GM10847 (cell line): ENCODE results near the gene UVRAG.

Experiments
- POLR2A ChIP-seq: IDR thresholded peaks from 2 replicates; pipeline ENCODE4 v1.6.1; 2011; ENCODE audit not compliant: insufficient read length; ENCODE audit errors: extremely low read depth

The UVRAG gene

GRCh38 chr11:75840522-75840921 is 25.5 kb downstream of the UVRAG start:
- TF ChIP-seq POLR2A = no peak

DNA sequence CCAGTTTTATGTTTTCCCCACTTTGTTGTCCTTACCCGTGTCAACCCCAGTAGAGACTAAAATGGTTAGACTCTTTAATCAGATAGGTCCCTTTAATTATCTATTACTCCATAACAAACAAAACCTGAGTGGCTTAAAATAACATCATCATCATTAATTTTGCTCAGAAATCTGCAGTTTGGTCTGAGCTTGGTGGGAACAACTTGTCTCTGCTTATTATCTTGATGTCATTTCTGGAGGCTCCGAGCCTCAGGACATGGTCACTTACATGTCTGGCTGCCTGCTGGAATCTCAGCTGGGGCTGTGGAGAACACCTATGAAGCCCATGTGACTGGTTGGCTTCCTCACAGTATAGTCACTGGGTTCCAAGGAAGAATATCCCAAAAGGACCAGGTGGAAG is 26.7 kb downstream of the UVRAG start:
- no peak for TF ChIP-seq POLR2A

- no peak for TF ChIP-seq POLR2A
These were observed 30.3 kb downstream of the UVRAG start for GRCh38 chr11:75845324-75845723.

DNA sequence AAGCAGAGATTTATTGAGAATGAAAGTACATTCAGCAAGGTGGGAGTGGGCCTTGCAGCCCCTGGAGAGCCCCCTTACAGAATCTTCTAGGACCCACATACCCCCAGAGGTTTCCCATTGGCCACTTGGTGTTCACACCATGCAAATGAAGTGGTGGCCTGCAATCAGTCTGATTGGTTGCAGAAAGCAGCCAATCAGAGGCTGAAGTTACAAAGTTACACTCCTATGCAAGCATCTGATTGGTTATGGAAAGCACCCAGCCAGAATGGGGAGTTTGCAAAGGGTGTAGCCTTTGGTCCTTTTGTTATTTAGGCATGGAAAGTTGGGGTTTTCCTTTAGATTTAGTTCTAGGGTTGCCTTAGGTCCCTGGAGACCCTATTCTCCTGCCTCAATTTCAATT is 34.9 kb downstream of the UVRAG start:
- no peak for TF ChIP-seq POLR2A

- no peak for TF ChIP-seq POLR2A
These were observed 35.8 kb downstream of the UVRAG start for GRCh38 chr11:75850787-75851186.

DNA sequence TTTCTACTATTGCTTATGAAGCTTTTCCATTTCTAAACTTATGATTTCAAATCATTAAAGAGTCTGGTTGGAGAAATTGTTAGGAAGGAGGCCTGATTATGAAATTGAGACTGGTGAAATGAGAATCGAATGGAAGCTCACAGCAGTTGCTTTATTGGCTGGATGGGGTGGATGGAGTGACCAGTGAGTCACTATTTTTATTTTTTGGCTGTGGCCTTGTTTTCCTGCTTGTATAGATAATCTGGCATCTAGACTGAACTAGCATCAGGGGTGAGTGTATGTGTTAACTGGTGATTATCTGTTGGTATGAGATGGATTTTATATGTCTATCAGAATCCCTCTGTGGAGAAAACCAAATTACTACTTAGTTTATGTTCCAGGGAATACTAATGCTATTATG is 36.2 kb downstream of the UVRAG start:
- TF ChIP-seq POLR2A = no peak

DNA sequence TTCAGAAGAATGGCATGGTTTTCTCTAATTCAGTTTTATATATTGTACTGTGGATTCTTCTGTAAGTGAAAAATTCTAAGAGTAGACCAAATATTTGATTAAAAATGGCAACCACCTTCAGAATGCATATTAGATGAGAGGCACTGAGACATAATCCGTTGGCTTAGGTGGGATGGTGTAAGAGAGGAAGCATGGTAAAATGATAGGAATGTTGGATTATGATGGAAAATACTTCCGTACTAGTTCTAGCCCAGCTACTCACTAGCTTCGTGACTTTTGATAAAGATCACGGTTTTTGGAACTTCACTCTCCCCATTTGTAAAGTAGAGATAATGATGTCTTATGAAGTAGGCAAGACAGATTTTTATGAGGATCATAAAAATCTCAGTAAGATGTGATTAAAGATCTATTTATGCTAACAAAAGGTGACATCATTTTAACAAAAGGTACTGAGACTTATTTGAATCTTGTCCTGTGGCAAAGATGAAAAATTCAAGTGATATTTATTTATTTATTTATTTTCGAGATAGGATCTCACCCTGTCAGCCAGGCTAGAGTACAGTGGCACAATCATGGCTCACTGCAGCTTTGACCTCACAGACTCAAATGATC is 37.5 kb downstream of the UVRAG start:
- no peak for TF ChIP-seq POLR2A

- no peak for TF ChIP-seq POLR2A
These were observed 39.0 kb downstream of the UVRAG start for GRCh38 chr11:75853971-75854370.

DNA sequence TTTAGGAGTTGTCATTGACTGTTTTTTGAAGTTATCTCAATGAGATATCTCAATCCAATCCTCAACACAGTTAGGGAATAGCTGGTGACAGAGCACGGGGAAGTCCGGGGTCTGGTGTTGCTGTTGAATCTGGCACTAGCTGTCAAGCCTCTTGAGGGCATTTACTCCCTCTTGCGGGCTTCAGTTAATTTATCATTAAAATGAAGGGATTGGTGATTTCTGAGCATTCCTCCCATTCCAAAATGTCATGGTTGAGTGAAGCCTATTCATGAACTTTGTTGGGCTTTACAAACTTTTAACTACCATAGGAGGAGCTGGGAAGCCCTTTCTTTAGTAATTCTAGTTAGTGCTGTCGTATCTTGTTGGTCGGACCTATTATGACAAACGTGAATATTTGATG is 40.2 kb downstream of the UVRAG start:
- no peak for TF ChIP-seq POLR2A

DNA sequence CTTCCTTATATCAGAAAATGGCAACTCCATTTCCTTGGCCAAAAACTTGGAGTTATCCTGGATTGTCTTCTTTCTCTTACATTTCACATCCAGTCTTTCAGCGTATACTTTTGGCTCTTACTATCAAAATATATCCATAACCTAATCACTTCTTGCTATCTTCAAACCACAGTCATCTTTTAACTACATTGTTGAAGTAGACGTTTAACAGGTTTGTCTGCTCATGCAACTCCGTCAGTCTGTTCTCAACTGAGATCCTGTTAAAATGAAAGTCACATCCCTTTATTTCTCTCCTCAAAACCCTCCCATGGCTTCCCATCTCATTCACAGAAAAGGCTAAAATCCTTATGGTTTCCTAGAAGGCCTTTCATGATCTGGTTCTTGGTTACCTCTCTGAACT is 41.9 kb downstream of the UVRAG start:
- TF ChIP-seq POLR2A = no peak

- TF ChIP-seq POLR2A = no peak
These were observed 43.0 kb downstream of the UVRAG start for GRCh38 chr11:75858042-75858441.

DNA sequence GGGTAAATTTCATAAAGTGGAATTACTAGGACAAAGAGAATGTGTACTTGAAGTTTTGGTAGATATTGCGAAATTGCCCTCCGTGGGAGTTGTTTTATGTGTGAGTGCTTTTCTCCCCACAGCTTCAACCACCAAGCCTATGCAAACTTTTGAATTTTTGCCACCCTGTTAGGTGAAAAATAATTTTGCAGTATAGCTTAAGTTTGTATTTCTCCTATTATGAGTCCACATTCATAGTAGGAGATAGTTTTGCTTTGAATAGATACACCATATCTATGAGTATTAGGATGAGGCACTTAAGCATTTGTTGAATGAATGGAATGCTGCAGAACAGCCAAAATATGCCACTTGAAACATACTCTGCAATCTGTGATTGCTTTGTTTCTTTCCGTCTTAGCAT is 43.6 kb downstream of the UVRAG start:
- TF ChIP-seq POLR2A = no peak

DNA sequence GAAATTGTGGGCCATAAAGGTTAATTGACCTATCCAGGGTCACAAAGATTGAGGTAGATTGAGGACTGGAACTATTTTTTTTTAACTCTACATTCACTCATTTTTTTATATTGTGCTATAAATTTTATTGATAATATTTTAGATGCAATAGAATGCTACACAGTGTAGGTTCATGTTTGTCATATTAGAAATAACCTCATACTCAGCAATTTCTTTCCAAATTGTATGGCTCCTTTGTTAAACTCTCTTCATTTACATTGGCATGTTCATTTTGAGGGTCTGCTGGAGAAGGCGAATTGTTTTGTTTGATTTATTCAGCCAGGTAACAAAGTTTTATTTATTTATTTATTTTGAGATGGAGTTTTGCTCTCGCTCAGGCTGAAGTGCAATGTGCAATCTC is 44.6 kb downstream of the UVRAG start:
- no peak for TF ChIP-seq POLR2A

GRCh38 chr11:75862437-75862836 is 47.4 kb downstream of the UVRAG start:
- TF ChIP-seq POLR2A = no peak

- no peak for TF ChIP-seq POLR2A
These were observed 52.9 kb downstream of the UVRAG start for GRCh38 chr11:75867778-75868374.

DNA sequence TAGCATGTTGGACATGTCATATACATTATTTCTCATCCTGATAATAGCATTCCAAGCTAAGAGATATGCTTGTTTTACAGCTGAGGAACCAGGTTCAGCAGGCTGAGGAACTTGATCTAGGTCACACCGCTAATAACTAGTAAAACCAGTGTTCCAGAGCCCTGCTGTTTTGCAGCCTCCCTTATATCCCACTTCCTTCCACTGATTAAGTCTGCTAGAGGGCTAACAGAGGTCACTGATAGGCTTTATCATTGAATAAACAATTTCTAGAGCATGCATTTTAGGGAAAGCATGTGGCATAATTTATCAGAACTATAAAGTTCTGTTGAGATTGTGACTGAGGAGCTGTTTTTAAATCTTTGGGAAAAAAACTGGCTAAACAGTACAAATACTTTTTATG is 54.0 kb downstream of the UVRAG start:
- TF ChIP-seq POLR2A = no peak
